Measurements from ENCODE around the gene MOB1B. TPM values are rescaled to one million over a fixed set of nuclear protein-coding genes. Genes with fewer than 3 reads are reported as not detected.
"Not testable (repeated sequence)": the region's sequence is repeated elsewhere in the genome, so short reads cannot be mapped to it uniquely, and the experiment has no call there.

Gene MOB1B
- polyA plus RNA-seq, 4 donors, result 1.1 to 22.5 (median 2.7) TPM

GRCh38 chr4:71032106-71032505 lies 129.9 kb downstream of the MOB1B start:
- not testable (repeated sequence) for H3K27ac ChIP-seq (ENCODE audit: low read depth in 1 of 3, low read length in 2 of 3); FAIRE-seq; H3K4me3 ChIP-seq (ENCODE audit: low read depth in 1 of 3, low read length in 3 of 3); H3K27me3 ChIP-seq (ENCODE audit: control insufficient read depth in 3 of 3, insufficient read depth in 3 of 3, low read length in 3 of 3); H3K9me3 ChIP-seq (ENCODE audit: control insufficient read depth in 2 of 2, insufficient read depth in 1 of 2, low read depth in 1 of 2, low read length in 1 of 2); H3K4me1 ChIP-seq (ENCODE audit: control insufficient read depth in 3 of 3, insufficient read depth in 2 of 3, low read depth in 1 of 3, low read length in 2 of 3); DNase-seq
- peaks cover 2 to 22% (median 4%) of the 10 kb centered on the region in 3 donors for H3K36me3 ChIP-seq (ENCODE audit: control insufficient read depth in 3 of 3, insufficient read depth in 2 of 3, low read depth in 1 of 3, low read length in 3 of 3)
- 87 to 97% (median 89%) methylated on average over 10 of the region's 10 CpGs for WGBS, 3 donors

Other genes starting within 250 kb of the MOB1B start
- gene JCHAIN, start 235.9 kb upstream of the MOB1B start, polyA plus RNA-seq, result 1,000 to 10,000 TPM in 1 of 4 donors, 100 to 1,000 TPM in 1, 10 to 100 TPM in 1, under 1 TPM in 1; 0.90 to 2,753 (median 108) TPM
- gene UTP3, start 213.8 kb upstream of the MOB1B start, polyA plus RNA-seq, result 10 to 100 TPM; 18.6 to 34.8 (median 23.5) TPM
- gene RUFY3, start 180.4 kb upstream of the MOB1B start, polyA plus RNA-seq, result 10 to 100 TPM; 13.8 to 48.4 (median 18.2) TPM
- gene GRSF1, start 62.5 kb upstream of the MOB1B start, polyA plus RNA-seq, result 10 to 100 TPM; 41.1 to 69.1 (median 57.7) TPM
- 10 to 100 TPM in 2 of 4 donors, 1 to 10 TPM in 2; 7.4 to 18.9 (median 13.4) TPM for gene DCK, start 91.3 kb downstream of the MOB1B start, polyA plus RNA-seq